K562 (cell line): Measurements from ENCODE around the gene SLC26A11. TPM values are rescaled to one million over a fixed set of nuclear protein-coding genes. Genes with fewer than 3 reads are reported as not detected.

Source experiments
- EP400 ChIP-seq: fragments of 450-650 bp; IDR thresholded peaks from 2 replicates; pipeline ENCODE4 v1.6.1; 2017; ENCODE audit warnings: antibody characterized with exemption, mild to moderate bottlenecking, moderate library complexity
- FOXO4 ChIP-seq: fragments of 450-650 bp; formaldehyde crosslinking; IDR thresholded peaks from 2 replicates; pipeline ENCODE4 v1.4.0; 2020; ENCODE audit warnings: mild to moderate bottlenecking, moderate library complexity
- GTF3C2 ChIP-seq: IDR thresholded peaks from 3 replicates; pipeline ENCODE4 v1.6.1; 2011; ENCODE audit warnings: borderline replicate concordance, mild to moderate bottlenecking, moderate library complexity; ENCODE audit not compliant: insufficient read length; ENCODE audit errors: extremely low read depth
- HDAC1 ChIP-seq, 2 experiments: fragments of 450-650 bp; IDR thresholded peaks; 2 replicates each; pipeline ENCODE4 v1.6.1; 2016 to 2017; ENCODE audit warnings: inconsistent platforms in 1 of 2, mild to moderate bottlenecking in 1 of 2, moderate library complexity in 1 of 2
- HDAC2 ChIP-seq: fragments of 450-650 bp; IDR thresholded peaks from 2 replicates; pipeline ENCODE4 v1.6.1; 2016; ENCODE audit warnings: mild to moderate bottlenecking
- HMG20A ChIP-seq: fragments of 450-650 bp; formaldehyde crosslinking; conservative IDR thresholded peaks from 2 replicates; pipeline ENCODE4 v1.4.0; 2020; ENCODE audit warnings: mild to moderate bottlenecking, mixed read lengths
- MLLT1 ChIP-seq, 2 experiments: fragments of 450-650 bp; IDR thresholded peaks; 2 replicates each; pipeline ENCODE4 v1.6.1; 2016
- MNT ChIP-seq, 2 experiments: fragments of 450-650 bp; conservative IDR thresholded peaks; 2 replicates each; pipeline ENCODE4 v1.6.1; 2017; ENCODE audit warnings: mild to moderate bottlenecking in 2 of 2, moderate library complexity in 2 of 2
- NFIC ChIP-seq: fragments of 450-650 bp; IDR thresholded peaks from 2 replicates; pipeline ENCODE4 v1.6.1; 2017; ENCODE audit warnings: mild to moderate bottlenecking, inconsistent platforms
- NR4A1 ChIP-seq, 2 experiments: fragments of 250-450 bp in 1 of 2; fragments of 450-650 bp in 1 of 2; sonication (Bioruptor Pico) in 1 of 2; IDR thresholded peaks; 2 replicates each; pipeline versions ENCODE4 v1.4.0 to v1.6.1; 2016 to 2020; ENCODE audit warnings: mild to moderate bottlenecking in 2 of 2, missing compliant biosample characterization in 1 of 2, missing genetic modification characterization in 1 of 2, moderate library complexity in 1 of 2
- POLR2G ChIP-seq: fragments of 200-400 bp; formaldehyde crosslinking; IDR thresholded peaks from 2 replicates; pipeline ENCODE4 v1.6.1; 2017; ENCODE audit warnings: low read depth, mild to moderate bottlenecking, antibody characterized with exemption, low read length, moderate library complexity
- SMAD4 ChIP-seq: fragments of 250-450 bp; sonication (Bioruptor Pico); conservative IDR thresholded peaks from 2 replicates; pipeline ENCODE4 v1.8.0; 2021; ENCODE audit warnings: inconsistent platforms, mild to moderate bottlenecking, moderate library complexity
- THRA ChIP-seq: fragments of 450-650 bp; IDR thresholded peaks from 2 replicates; pipeline ENCODE4 v1.6.1; 2017; ENCODE audit warnings: mild to moderate bottlenecking, moderate library complexity
- ZBTB49 ChIP-seq: sonication (generic); formaldehyde crosslinking; IDR thresholded peaks from 2 replicates; pipeline ENCODE4 v1.8.0; 2022; ENCODE audit warnings: missing genetic modification reagents, mild to moderate bottlenecking, borderline replicate concordance
- ZC3H8 ChIP-seq: fragments of 450-650 bp; IDR thresholded peaks from 2 replicates; pipeline ENCODE4 v1.6.1; 2017
- ZNF263 ChIP-seq: sonication (generic); formaldehyde crosslinking; IDR thresholded peaks from 2 replicates; pipeline ENCODE4 v1.8.0; 2022; ENCODE audit warnings: mild to moderate bottlenecking, missing genetic modification reagents, borderline replicate concordance
- ZNF347 ChIP-seq: fragments of 450-650 bp; formaldehyde crosslinking; IDR thresholded peaks from 2 replicates; pipeline ENCODE4 v1.4.0; 2020; ENCODE audit warnings: low read depth, mild to moderate bottlenecking, moderate library complexity
- polyA plus RNA-seq, 8 experiments: library from polyadenylated mRNA; depleted of rRNA in 4 of 8; stranded (reverse) in 5 of 8; unstranded in 3 of 8; fragments of >200 nt; fragmentation: Nextera tagmentation in 2 of 8; fragmentation: Illumina TruSeq in 1 of 8; extraction: Ambion mirVana in 2 of 8; extraction: Trizol in 1 of 8; gene quantifications; 2 replicates each; pipeline versions ENCODE4 v1.2.1 to v1.2.3, GENCODE V29; 2011 to 2014; ENCODE audit warnings: inconsistent platforms in 1 of 8, missing spikeins in 1 of 8
- total RNA-seq, 7 experiments: library from RNA; depleted of rRNA in 6 of 7; stranded (reverse); fragments of >200 nt in 6 of 7; fragmentation: Illumina TruSeq in 2 of 7; extraction: Trizol in 2 of 7; gene quantifications; 2 replicates each; pipeline versions ENCODE4 v1.2.1 to v1.2.3, GENCODE V29; 2011 to 2021; ENCODE audit warnings: low replicate concordance in 1 of 7

SLC26A11 gene
- total and polyA plus RNA-seq, 9 of the 15 experiments (the other 6 are each of a cell fraction or from before 2014, with no cell fraction given): 0.06 to 3.1 (median 1.2) TPM; not detected in 1

GRCh38 chr17:80219763-80220053 is 519 bp upstream of the SLC26A11 start (continued):
- TF ChIP-seq MLLT1 (IDR thresholded peaks at IDR 0.05) (no peak), ZC3H8 (no peak), NFIC (no peak), POLR2G (no peak), GTF3C2 (no peak), HDAC2 (0 out of 2 replicates have a peak, but pooled peaks have one; percentile 5), FOXO4 (CRISPR knock-in tag) (no peak), EP400 (peak; percentile 34; the same call in 1 of the 2 replicates), HDAC1 (IDR thresholded peaks at IDR 0.05) (peak in 1 of 2 experiments; percentile 5; a peak in 1 of 4 replicates), HMG20A (CRISPR knock-in tag) (no peak), ZNF263 (CRISPR knock-in tag) (0 out of 2 replicates have a peak, but pooled peaks have one; percentile 18), MNT (conservative IDR thresholded peaks at IDR 0.05) (no peak; a peak in 1 of 4 replicates), THRA (no peak), ZBTB49 (CRISPR knock-in tag) (no peak), SMAD4 (CRISPR knock-in tag) (no peak), NR4A1 (CRISPR knock-in tag; IDR thresholded peaks at IDR 0.05) (no peak), NR4A1 (tag; IDR thresholded peaks at IDR 0.05) (no peak), ZNF347 (CRISPR knock-in tag) (no peak)
